H1 (cell line): ENCODE measurements around the gene FSD1L. TPM values are rescaled to one million over a fixed set of nuclear protein-coding genes. Genes with fewer than 3 reads are reported as not detected.

Experiments
- CTCF ChIA-PET: fragments of 300-600 bp; sonication (Branson Sonifier 250); formaldehyde crosslinking; loops from one replicate; lab custom pipeline; 2021; ENCODE audit not compliant: partially characterized antibody; lab: Charles Lee
- POLR2A ChIA-PET: fragments of 300-600 bp; sonication (Branson Sonifier 250); formaldehyde crosslinking; loops from one replicate; lab custom pipeline; 2021; ENCODE audit warnings: inconsistent platforms; ENCODE audit not compliant: partially characterized antibody; lab: Charles Lee
- DNase-seq, 2 experiments: peaks; one replicate each; pipeline versions ENCODE4 v3.0.0 to v3.0.0-alpha.2; 2010 to 2022; ENCODE audit warnings: low spot score in 2 of 2, low read depth in 1 of 2, mixed read lengths in 1 of 2
- FAIRE-seq: peaks from 2 replicates; lab custom pipeline; 2011; peaks lifted over from hg19 to GRCh38; lab: Jason Lieb, UNC
- H2AFZ ChIP-seq: 2 replicates; pipeline ENCODE4 v1.8.1; 2012; ENCODE audit warnings: low read length, inconsistent platforms
- H2AK5ac ChIP-seq: 2 replicates; pipeline ENCODE4 v1.6.1; 2013; ENCODE audit warnings: low read depth, low read length
- H2BK120ac ChIP-seq: replicated peaks from 2 replicates; pipeline ENCODE3; 2013; ENCODE audit warnings: low read depth, low read length, inconsistent platforms
- H2BK12ac ChIP-seq: 2 replicates; pipeline ENCODE4 v1.6.1; 2013; ENCODE audit warnings: low read depth, low read length
- H2BK15ac ChIP-seq: 2 replicates; pipeline ENCODE4 v1.6.1; 2013; ENCODE audit warnings: low read length
- H2BK20ac ChIP-seq: 2 replicates; pipeline ENCODE4 v1.6.1; 2013; ENCODE audit warnings: low read length
- H2BK5ac ChIP-seq: 2 replicates; pipeline ENCODE4 v1.6.1; 2013; ENCODE audit warnings: low read depth, low read length
- H3K14ac ChIP-seq: 2 replicates; pipeline ENCODE4 v1.6.1; 2013; ENCODE audit warnings: inconsistent platforms; ENCODE audit not compliant: insufficient read length
- H3K18ac ChIP-seq: 2 replicates; pipeline ENCODE4 v1.6.1; 2013; ENCODE audit warnings: low read length; ENCODE audit errors: extremely low read depth
- H3K23ac ChIP-seq: 2 replicates; pipeline ENCODE4 v1.6.1; 2013; ENCODE audit warnings: inconsistent platforms; ENCODE audit not compliant: insufficient read length
- H3K23me2 ChIP-seq: 2 replicates; pipeline ENCODE4 v1.6.1; 2013; ENCODE audit warnings: low read depth, low read length
- H3K27ac ChIP-seq: 2 replicates; pipeline ENCODE4 v1.6.1; 2011; ENCODE audit warnings: low read depth, low read length, inconsistent platforms
- H3K27me3 ChIP-seq, 4 experiments: replicated peaks in 1 of 4; 1 replicate in 1 of 4; 2 replicates in 3 of 4; pipeline versions ENCODE4 v1.6.1 to v1.8.1; 2011 to 2013; ENCODE audit warnings: low read length in 3 of 4, mild to moderate bottlenecking in 3 of 4, inconsistent platforms in 2 of 4, mixed read lengths in 2 of 4, moderate library complexity in 1 of 4; ENCODE audit not compliant: control insufficient read depth in 3 of 4, insufficient read depth in 3 of 4; ENCODE audit errors: extremely low read depth in 1 of 4
- H3K36me3 ChIP-seq, 4 experiments: 2 replicates each; pipeline versions ENCODE4 v1.6.1 to v1.8.1; 2011 to 2013; ENCODE audit warnings: mild to moderate bottlenecking in 4 of 4, low read length in 3 of 4, moderate library complexity in 2 of 4, control low read depth in 1 of 4, inconsistent platforms in 1 of 4; ENCODE audit not compliant: insufficient read depth in 4 of 4, control insufficient read depth in 2 of 4
- H3K4ac ChIP-seq: replicated peaks from 2 replicates; pipeline ENCODE3; 2013; ENCODE audit warnings: low read length, low read depth, mixed read lengths, inconsistent platforms; ENCODE audit not compliant: insufficient read length
- H3K4me1 ChIP-seq, 4 experiments: replicated peaks in 1 of 4; 1 replicate in 1 of 4; 2 replicates in 3 of 4; pipeline versions ENCODE4 v1.6.1 to v1.8.1; 2011 to 2013; ENCODE audit warnings: low read length in 3 of 4, inconsistent platforms in 2 of 4, mixed read lengths in 1 of 4; ENCODE audit not compliant: insufficient read depth in 4 of 4, control insufficient read depth in 3 of 4
- H3K4me2 ChIP-seq, 2 experiments: 2 replicates each; pipeline versions ENCODE4 v1.6.1 to v1.8.1; 2011 to 2013; ENCODE audit warnings: low read depth in 2 of 2, low read length in 2 of 2, control low read depth in 1 of 2, inconsistent platforms in 1 of 2, mild to moderate bottlenecking in 1 of 2; ENCODE audit not compliant: insufficient read depth in 1 of 2
- H3K4me3 ChIP-seq, 4 experiments: fragments of 200-600, 300-600 bp in 1 of 4; sonication (generic), shearing (Covaris generic), sonication (Bioruptor Twin) in 1 of 4; 2 replicates each; pipeline versions ENCODE4 v1.5.1 to v1.8.1; 2011 to 2016; ENCODE audit warnings: low read length in 4 of 4, low read depth in 3 of 4, control low read depth in 2 of 4, inconsistent platforms in 2 of 4, mild to moderate bottlenecking in 2 of 4, mixed read lengths in 1 of 4, moderate library complexity in 1 of 4; ENCODE audit not compliant: insufficient read depth in 2 of 4; ENCODE audit errors: extremely low read depth in 1 of 4
- H3K56ac ChIP-seq: replicated peaks from 2 replicates; pipeline ENCODE3; 2013; ENCODE audit warnings: low read depth, mild to moderate bottlenecking, mixed read lengths, low read length, inconsistent platforms; ENCODE audit not compliant: insufficient read length
- H3K79me1 ChIP-seq: 2 replicates; pipeline ENCODE4 v1.6.1; 2013; ENCODE audit warnings: low read depth, low read length, control low read depth
- H3K79me2 ChIP-seq, 2 experiments: 2 replicates each; pipeline versions ENCODE4 v1.6.1 to v1.8.1; 2012 to 2013; ENCODE audit warnings: low read length in 2 of 2, mild to moderate bottlenecking in 2 of 2, inconsistent platforms in 1 of 2; ENCODE audit not compliant: insufficient read depth in 2 of 2, control insufficient read depth in 1 of 2
- H3K9ac ChIP-seq, 4 experiments: replicated peaks in 1 of 4; 1 replicate in 1 of 4; 2 replicates in 3 of 4; pipeline versions ENCODE4 v1.6.1 to v1.8.1; 2011 to 2013; ENCODE audit warnings: low read depth in 3 of 4, low read length in 3 of 4, control low read depth in 2 of 4, mild to moderate bottlenecking in 2 of 4, moderate library complexity in 2 of 4, inconsistent platforms in 1 of 4; ENCODE audit errors: extremely low read depth in 1 of 4
- H3K9me3 ChIP-seq, 2 experiments: 2 replicates each; pipeline versions ENCODE4 v1.6.1 to v1.8.1; 2012 to 2013; ENCODE audit warnings: mild to moderate bottlenecking in 2 of 2, moderate library complexity in 2 of 2, control low read depth in 1 of 2, inconsistent platforms in 1 of 2, low read depth in 1 of 2, low read length in 1 of 2, mixed read lengths in 1 of 2; ENCODE audit not compliant: insufficient read depth in 2 of 2
- H4K20me1 ChIP-seq, 2 experiments: replicated peaks in 1 of 2; 2 replicates each; pipeline versions ENCODE3 to v1.8.1; 2011 to 2013; ENCODE audit warnings: inconsistent platforms in 2 of 2, low read length in 2 of 2, mild to moderate bottlenecking in 1 of 2; ENCODE audit not compliant: insufficient read depth in 2 of 2, control insufficient read depth in 1 of 2
- H4K5ac ChIP-seq: 2 replicates; pipeline ENCODE4 v1.6.1; 2013; ENCODE audit warnings: low read length, low read depth, mixed read lengths, inconsistent platforms; ENCODE audit not compliant: insufficient read length
- H4K8ac ChIP-seq: 2 replicates; pipeline ENCODE4 v1.8.0; 2013; ENCODE audit warnings: mild to moderate bottlenecking, moderate library complexity, low read length, inconsistent platforms; ENCODE audit not compliant: insufficient read depth; ENCODE audit errors: extremely low read depth
- H4K91ac ChIP-seq: replicated peaks from 2 replicates; pipeline ENCODE3; 2013; ENCODE audit warnings: low read length, mixed read lengths, inconsistent platforms; ENCODE audit not compliant: insufficient read length
- NRF1 ChIP-seq: IDR thresholded peaks from 2 replicates; pipeline ENCODE4 v1.6.1; 2011; ENCODE audit warnings: mild to moderate bottlenecking, low read depth, low read length, improper control_type of control experiment
- SP1 ChIP-seq: IDR thresholded peaks from 2 replicates; pipeline ENCODE4 v1.6.1; 2011; ENCODE audit warnings: low read depth, low read length
- TAF7 ChIP-seq: optimal IDR thresholded peaks from 2 replicates; pipeline ENCODE3; 2011; ENCODE audit warnings: low read depth, mild to moderate bottlenecking, inconsistent platforms, low read length, moderate library complexity, borderline replicate concordance
- TBP ChIP-seq: IDR thresholded peaks from 2 replicates; pipeline ENCODE4 v1.6.1; 2011; ENCODE audit warnings: low read depth, low read length, improper control_type of control experiment
- TCF12 ChIP-seq: IDR thresholded peaks from 2 replicates; pipeline ENCODE4 v1.6.1; 2011; ENCODE audit warnings: low read depth, mild to moderate bottlenecking, low read length
- polyA plus RNA-seq, 7 experiments: library from polyadenylated mRNA; depleted of rRNA in 3 of 7; stranded (reverse) in 5 of 7; unstranded in 2 of 7; fragments of >200 nt in 5 of 7; fragments of 200-250 nt in 2 of 7; gene quantifications; 1 replicate in 5 of 7; 2 replicates in 1 of 7; 4 replicates in 1 of 7; pipeline versions ENCODE4 v1.2.1 to v1.2.3, GENCODE V29; 2011 to 2013; ENCODE audit warnings: missing spikeins in 2 of 7, mixed read lengths in 2 of 7
- total RNA-seq: library from RNA; stranded (reverse); fragmentation: NEBNext Ultra II Directional; extraction: Animal tissue kit (Norgen Biotek cat#: 25700); gene quantifications from 2 replicates; pipeline ENCODE4 v1.2.1, GENCODE V29; 2021

Gene FSD1L
- total and polyA plus RNA-seq, 2 of the 8 experiments (the other 6 are each of a cell fraction or from before 2014, with no cell fraction given), result 0.91 to 4.8 TPM

- Histone ChIP-seq H3K79me2 (no peaks in the 10 kb centered on the region), H2BK20ac (no peak overlapping the region), H3K27me3 (no peaks in the 10 kb centered on the region), H2BK12ac (no peak overlapping the region), H2AFZ (no peak overlapping the region), H3K27ac (no peak overlapping the region), H3K14ac (no peak overlapping the region), H3K4ac (no peak overlapping the region), H4K91ac (no peak overlapping the region), H3K23ac (no peak overlapping the region), H3K79me1 (no peaks in the 10 kb centered on the region), H4K8ac (no peak overlapping the region), H2BK5ac (no peak overlapping the region), H2BK120ac (no peak overlapping the region), H2AK5ac (no peak overlapping the region), H2BK15ac (no peak overlapping the region), H3K9me3 (no peaks in the 10 kb centered on the region), H3K36me3 (peaks cover 0 to 6% (median 0%) of the 10 kb centered on the region in 4 experiments; a peak in 4 of 8 replicates), H3K4me2 (no peak overlapping the region), H3K56ac (no peak overlapping the region), H4K5ac (no peak overlapping the region), H3K23me2 (no peaks in the 10 kb centered on the region), H3K9ac (no peak overlapping the region), H3K4me1 (peaks cover 0 to 4% (median 0%) of the 10 kb centered on the region in 4 experiments; a peak in 1 of 7 replicates), H4K20me1 (no peaks in the 10 kb centered on the region), H3K4me3 (no peak overlapping the region), H3K18ac (no peak overlapping the region)
- no peak for FAIRE-seq
- CTCF ChIA-PET, result no interaction called here
- no peak for TF ChIP-seq TAF7
- TF ChIP-seq TBP, result no peak
- TF ChIP-seq SP1, result no peak
- no peak for TF ChIP-seq TCF12
- TF ChIP-seq NRF1, result no peak
- no peak for DNase-seq
- POLR2A ChIA-PET, result no interaction called here
Measured at GRCh38 chr9:105511446-105511845, 63.6 kb downstream of the FSD1L start.
